Activated gamma-delta T cell (primary cell): ENCODE measurements around the gene ZDHHC8.

Experiments used
- DNase-seq: peaks from one replicate; lab custom pipeline; 2025; lab: John Stamatoyannopoulos, UW

ZDHHC8 gene

DNA sequence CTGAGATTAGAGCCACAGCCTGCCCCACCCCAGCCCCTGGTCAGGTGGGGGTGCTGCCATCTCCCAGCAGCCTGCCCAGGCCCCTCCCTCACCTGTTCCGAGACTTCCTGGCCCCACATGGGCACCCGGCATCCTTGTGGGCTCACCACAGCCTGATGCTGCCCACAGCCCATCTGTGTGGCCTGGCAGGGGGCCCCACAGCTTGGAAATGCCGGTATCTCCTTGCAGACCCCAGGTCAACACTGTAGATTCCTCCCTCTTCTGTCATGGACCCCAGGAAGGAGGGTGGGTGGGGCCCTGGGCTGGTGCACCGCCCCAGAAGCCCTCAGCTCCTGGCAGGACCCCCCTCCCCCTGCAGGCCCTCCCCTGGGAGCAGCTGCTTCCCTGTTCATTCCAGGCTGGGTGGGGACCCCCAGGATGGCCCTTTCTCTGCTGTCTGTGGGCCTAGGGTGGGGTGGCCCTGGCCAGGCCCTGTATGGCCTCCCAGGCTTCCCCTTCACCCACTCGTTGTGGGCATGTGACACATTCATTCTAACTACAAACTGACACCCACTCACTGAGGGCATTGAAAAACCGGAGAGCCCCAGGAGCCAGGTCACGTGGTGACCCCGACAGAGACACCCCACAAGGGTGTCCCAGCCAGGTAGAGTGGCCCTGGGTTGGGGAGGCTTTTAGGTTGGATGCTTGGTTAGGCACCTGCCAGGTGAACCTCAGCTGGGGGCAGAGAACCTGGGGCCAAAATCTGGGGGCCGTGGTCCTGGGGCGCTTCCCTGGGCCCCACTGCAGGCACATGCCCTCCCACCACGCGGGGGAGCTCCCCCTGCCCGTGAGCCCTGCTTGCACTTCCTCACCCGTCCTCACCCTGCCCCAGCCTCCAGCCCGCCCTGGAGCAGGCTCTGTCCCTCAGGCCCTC, 63.3 kb downstream of the ZDHHC8 start:
- no peak for DNase-seq

DNA sequence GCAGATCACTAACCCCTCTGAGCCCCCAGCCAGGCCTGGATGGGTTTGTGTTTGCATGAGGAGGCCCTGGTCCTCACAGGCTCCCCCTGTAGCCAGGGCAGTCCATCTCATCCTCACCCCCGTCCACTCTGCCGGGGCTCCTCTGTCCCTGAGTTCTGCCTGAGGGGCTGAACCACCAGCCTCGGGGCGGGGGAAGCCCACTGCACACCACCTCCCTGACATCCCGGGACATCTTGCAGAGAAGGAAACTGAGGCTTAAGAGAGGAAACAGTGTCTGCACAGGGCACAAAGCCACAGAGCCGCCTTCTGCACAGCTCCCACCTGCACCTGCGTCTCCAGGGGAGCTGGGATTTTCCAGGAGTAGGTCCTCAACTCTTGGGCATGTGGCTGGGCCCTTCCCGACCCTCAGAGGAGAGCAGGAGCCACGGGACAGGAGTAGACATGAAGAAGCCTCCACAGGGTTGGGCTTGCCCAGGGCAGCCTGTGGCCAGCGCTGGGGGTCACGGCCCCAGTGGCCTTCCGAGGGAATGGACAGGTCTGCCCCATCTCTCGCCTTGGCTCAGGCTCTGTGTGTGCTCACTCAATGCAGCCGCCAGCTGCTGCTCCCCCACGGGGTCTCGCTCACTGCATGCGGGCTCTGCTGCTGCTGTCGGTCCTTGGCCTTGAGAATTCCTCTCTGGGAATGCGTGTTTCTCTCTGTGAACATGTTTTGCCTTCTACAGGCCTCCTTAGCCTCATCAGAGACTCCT, 64.7 kb downstream of the ZDHHC8 start:
- DNase-seq = no peak
